H1 (cell line): ENCODE measurements around the gene NNMT. TPM values are rescaled to one million over a fixed set of nuclear protein-coding genes. Genes with fewer than 3 reads are reported as not detected.

Source experiments
- GABPA ChIP-seq: IDR thresholded peaks from 2 replicates; pipeline ENCODE4 v1.6.1; 2011; ENCODE audit warnings: mild to moderate bottlenecking, low read length, moderate library complexity, borderline replicate concordance; ENCODE audit not compliant: insufficient read depth
- SAP30 ChIP-seq: fragments of 300-600 bp; sonication (generic); IDR thresholded peaks from 2 replicates; pipeline ENCODE4 v1.7.1; 2012; ENCODE audit warnings: low read length, moderate library complexity, mild to moderate bottlenecking, inconsistent platforms; ENCODE audit not compliant: insufficient read depth, insufficient replicate concordance
- polyA plus RNA-seq, 7 experiments: library from polyadenylated mRNA; depleted of rRNA in 3 of 7; stranded (reverse) in 5 of 7; unstranded in 2 of 7; fragments of >200 nt in 5 of 7; fragments of 200-250 nt in 2 of 7; gene quantifications; 1 replicate in 5 of 7; 2 replicates in 1 of 7; 4 replicates in 1 of 7; pipeline versions ENCODE4 v1.2.1 to v1.2.3, GENCODE V29; 2011 to 2013; ENCODE audit warnings: missing spikeins in 2 of 7, mixed read lengths in 2 of 7
- total RNA-seq: library from RNA; stranded (reverse); fragmentation: NEBNext Ultra II Directional; extraction: Animal tissue kit (Norgen Biotek cat#: 25700); gene quantifications from 2 replicates; pipeline ENCODE4 v1.2.1, GENCODE V29; 2021
- TF ChIP-seq, protein P1 (sequence below): IDR thresholded peaks from 2 replicates; pipeline ENCODE4 v1.6.1; 2012; ENCODE audit warnings: inconsistent platforms

Gene NNMT
- total and polyA plus RNA-seq, 2 of the 8 experiments (the other 6 are each of a cell fraction or from before 2014, with no cell fraction given) = not detected

DNA sequence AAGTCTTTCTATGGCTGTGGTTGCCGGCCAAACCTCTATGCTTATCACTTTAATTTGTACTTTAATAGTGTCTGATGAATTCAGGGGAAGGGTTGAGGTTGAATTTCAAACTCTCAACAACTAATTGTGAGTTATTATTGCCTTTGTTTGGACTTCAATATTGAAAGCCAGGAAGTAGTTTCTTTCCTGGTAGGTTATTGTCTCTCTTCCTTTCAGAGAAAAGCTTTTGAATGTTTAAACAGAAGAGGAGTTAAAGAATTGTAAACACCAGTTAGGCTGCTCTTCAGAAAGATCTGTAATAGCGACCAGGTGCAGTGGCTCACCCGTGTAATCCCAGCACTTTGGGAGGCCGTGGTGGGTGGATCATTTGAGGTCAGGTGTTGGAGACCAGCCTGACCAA is 22.2 kb downstream of the NNMT start (continued):
- no peak for TF ChIP-seq GABPA
- no peak for TF ChIP-seq SAP30
- TF ChIP-seq, protein P1, sequence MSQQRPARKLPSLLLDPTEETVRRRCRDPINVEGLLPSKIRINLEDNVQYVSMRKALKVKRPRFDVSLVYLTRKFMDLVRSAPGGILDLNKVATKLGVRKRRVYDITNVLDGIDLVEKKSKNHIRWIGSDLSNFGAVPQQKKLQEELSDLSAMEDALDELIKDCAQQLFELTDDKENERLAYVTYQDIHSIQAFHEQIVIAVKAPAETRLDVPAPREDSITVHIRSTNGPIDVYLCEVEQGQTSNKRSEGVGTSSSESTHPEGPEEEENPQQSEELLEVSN = no peak
